Osteocyte (in vitro differentiated cells): ENCODE measurements around the gene BLOC1S5. TPM values are rescaled to one million over a fixed set of nuclear protein-coding genes. Genes with fewer than 3 reads are reported as not detected.

ENCODE experiments used
- DNase-seq: peaks from one replicate; pipeline ENCODE4 v3.0.0; 2021; ENCODE audit warnings: mixed read lengths; ENCODE audit not compliant: unreplicated experiment; ENCODE audit errors: extremely low spot score
- H3K27ac Mint-ChIP-seq: one replicate; pipeline ENCODE4 v1.8.0; 2021; ENCODE audit warnings: mild to moderate bottlenecking, mixed read lengths; ENCODE audit not compliant: unreplicated experiment
- H3K27me3 Mint-ChIP-seq: one replicate; pipeline ENCODE4 v1.8.0; 2021; ENCODE audit warnings: mixed read lengths; ENCODE audit not compliant: unreplicated experiment
- H3K36me3 Mint-ChIP-seq: one replicate; pipeline ENCODE4 v1.8.0; 2021; ENCODE audit warnings: mixed read lengths; ENCODE audit not compliant: unreplicated experiment
- H3K4me1 Mint-ChIP-seq: one replicate; pipeline ENCODE4 v1.8.0; 2021; ENCODE audit warnings: mixed read lengths; ENCODE audit not compliant: unreplicated experiment
- H3K4me3 Mint-ChIP-seq: one replicate; pipeline ENCODE4 v1.8.0; 2021; ENCODE audit warnings: mild to moderate bottlenecking, moderate library complexity, mixed read lengths; ENCODE audit not compliant: unreplicated experiment
- H3K9me3 Mint-ChIP-seq: one replicate; pipeline ENCODE4 v1.8.0; 2021; ENCODE audit warnings: mixed read lengths; ENCODE audit not compliant: unreplicated experiment
- CTCF ChIP-seq: fragments of 200-600 bp; sonication (generic); IDR thresholded peaks from 2 replicates; pipeline ENCODE4 v1.5.0; 2021; ENCODE audit warnings: antibody characterized with exemption, mild to moderate bottlenecking, moderate library complexity
- total RNA-seq: library from RNA; stranded (reverse); gene quantifications from 2 replicates; pipeline ENCODE4 v1.2.1, GENCODE V29; 2021

BLOC1S5 gene
- total RNA-seq, 1 donor from 2014 or later, result 11.0 TPM

- no peaks in the 10 kb centered on the region for H3K27me3 Mint-ChIP-seq
- H3K9me3 Mint-ChIP-seq, result no peaks in the 10 kb centered on the region
- H3K36me3 Mint-ChIP-seq, result peaks cover 21% of the 10 kb centered on the region
- DNase-seq, result no peak
- TF ChIP-seq CTCF, result no peak
- H3K4me3 Mint-ChIP-seq, result no peak overlapping the region
- peak overlapping the region; percentile 91 for H3K27ac Mint-ChIP-seq
- H3K4me1 Mint-ChIP-seq, result peaks cover 52% of the 10 kb centered on the region
Measured at GRCh38 chr6:8082954-8083858, 19.0 kb upstream of the BLOC1S5 start.

GRCh38 chr6:8082572-8082953, 18.4 kb upstream of the BLOC1S5 start:
- DNase-seq, result no peak
- Mint-ChIP-seq H3K27ac (peak overlapping the region; percentile 91), H3K4me1 (peaks cover 52% of the 10 kb centered on the region), H3K4me3 (no peak overlapping the region), H3K27me3 (no peaks in the 10 kb centered on the region), H3K9me3 (no peaks in the 10 kb centered on the region), H3K36me3 (peaks cover 15% of the 10 kb centered on the region)
- TF ChIP-seq CTCF, result no peak

GRCh38 chr6:8080362-8081151, 16.4 kb upstream of the BLOC1S5 start:
- peak overlapping the region; percentile 42 for H3K27ac Mint-ChIP-seq
- no peak overlapping the region for H3K4me3 Mint-ChIP-seq
- H3K9me3 Mint-ChIP-seq, result no peaks in the 10 kb centered on the region
- H3K4me1 Mint-ChIP-seq, result peaks cover 48% of the 10 kb centered on the region
- no peak for TF ChIP-seq CTCF
- no peak for DNase-seq
- H3K27me3 Mint-ChIP-seq, result no peaks in the 10 kb centered on the region
- H3K36me3 Mint-ChIP-seq, result peaks cover 6% of the 10 kb centered on the region

- H3K9me3 Mint-ChIP-seq, result no peaks in the 10 kb centered on the region
- H3K27ac Mint-ChIP-seq, result no peak overlapping the region
- H3K4me1 Mint-ChIP-seq, result peaks cover 33% of the 10 kb centered on the region
Measured at GRCh38 chr6:8079126-8079525, 14.9 kb upstream of the BLOC1S5 start.

More at GRCh38 chr6:8079126-8079525, 14.9 kb upstream of the BLOC1S5 start:
- DNase-seq, result no peak
- Mint-ChIP-seq H3K4me3 (no peak overlapping the region), H3K27me3 (no peaks in the 10 kb centered on the region), H3K36me3 (peaks cover 6% of the 10 kb centered on the region)
- TF ChIP-seq CTCF, result no peak
